Activated B cell treated with CpG ODN at 0.5 μM for 24 hours (primary cell): ENCODE data around the gene TFDP1. TPM values are rescaled to one million over a fixed set of nuclear protein-coding genes. Genes with fewer than 3 reads are reported as not detected.
"Not testable (repeated sequence)": the region's sequence is repeated elsewhere in the genome, so short reads cannot be mapped to it uniquely, and the experiment has no call there.

ENCODE experiments used
- ATAC-seq: fragments of 200-7000 bp; cut with Tn5 transposase; one replicate; pipeline ENCODE4 v1.10.0; 2021; ENCODE audit warnings: low read depth, mild to moderate bottlenecking, moderate library complexity
- CTCF ChIA-PET: fragments of 350-600 bp; sonication (Branson Sonifier 250); formaldehyde crosslinking; loops from one replicate; lab custom pipeline; 2021; ENCODE audit warnings: antibody characterized with exemption; lab: Charles Lee
- POLR2A ChIA-PET: fragments of 350-600 bp; sonication (Branson Sonifier 250); formaldehyde crosslinking; loops from one replicate; lab custom pipeline; 2021; ENCODE audit warnings: antibody characterized with exemption; lab: Charles Lee
- DNase-seq: peaks from one replicate; pipeline ENCODE4 v3.0.0; 2022
- H3K27ac Mint-ChIP-seq: one replicate; pipeline ENCODE4 v1.8.0; 2020; ENCODE audit warnings: mixed read lengths
- H3K27me3 Mint-ChIP-seq: one replicate; pipeline ENCODE4 v1.8.0; 2021; ENCODE audit warnings: mixed read lengths
- H3K36me3 Mint-ChIP-seq: one replicate; pipeline ENCODE4 v1.8.0; 2021; ENCODE audit warnings: low read depth, mixed read lengths
- H3K4me1 Mint-ChIP-seq: one replicate; pipeline ENCODE4 v1.8.0; 2021; ENCODE audit warnings: mixed read lengths
- H3K4me3 Mint-ChIP-seq: one replicate; pipeline ENCODE4 v1.8.0; 2020; ENCODE audit warnings: mild to moderate bottlenecking, mixed read lengths
- H3K9me3 Mint-ChIP-seq: one replicate; pipeline ENCODE4 v1.8.0; 2020; ENCODE audit warnings: mixed read lengths
- intact Hi-C: fragments of 100-400 bp; cut with micrococcal nuclease; formaldehyde crosslinking; loops from one replicate; pipeline ENCODE4 v1.15.1; 2024
- total RNA-seq: library from RNA; stranded (reverse); gene quantifications from 2 replicates; pipeline ENCODE4 v1.2.3, GENCODE V29; 2022
- TF ChIP-seq, protein P1 (sequence below): fragments of 200-600 bp; IDR thresholded peaks from one replicate; pipeline ENCODE4 v1.8.0; 2022; ENCODE audit warnings: antibody characterized with exemption, mild to moderate bottlenecking

The TFDP1 gene
- total RNA-seq, 1 donor from 2014 or later = 54.3 TPM

DNA sequence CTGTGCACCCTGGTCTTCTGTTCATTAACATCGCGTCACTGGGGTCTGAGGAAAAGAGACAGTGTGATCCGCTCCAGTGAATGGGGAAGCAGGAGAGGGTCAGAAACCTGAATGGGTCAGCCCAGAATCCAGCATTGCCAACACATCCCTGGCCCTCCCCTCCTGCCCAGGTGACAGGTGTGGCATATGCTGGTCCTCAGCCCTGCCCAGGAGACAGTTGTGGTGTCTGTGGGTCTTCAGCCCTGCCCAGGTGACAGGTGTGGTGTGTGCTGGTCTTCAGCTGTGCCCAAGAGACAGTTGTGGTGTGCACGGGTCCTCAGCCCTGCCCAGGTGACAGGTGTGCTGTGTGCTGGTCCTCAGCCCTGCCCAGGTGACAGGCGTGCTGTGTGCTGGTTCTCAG, 8.0 kb downstream of the TFDP1 start:
- Mint-ChIP-seq H3K4me1 (peaks cover 6% of the 10 kb centered on the region), H3K27me3 (no peaks in the 10 kb centered on the region), H3K27ac (no peak overlapping the region), H3K36me3 (peaks cover 38% of the 10 kb centered on the region), H3K4me3 (no peak overlapping the region), H3K9me3 (no peaks in the 10 kb centered on the region)
- CTCF ChIA-PET = no interaction called here
- ATAC-seq = no peak
- DNase-seq = no peak
- intact Hi-C loops = no loop called here
- POLR2A ChIA-PET = no interaction called here
- TF ChIP-seq, protein P1, sequence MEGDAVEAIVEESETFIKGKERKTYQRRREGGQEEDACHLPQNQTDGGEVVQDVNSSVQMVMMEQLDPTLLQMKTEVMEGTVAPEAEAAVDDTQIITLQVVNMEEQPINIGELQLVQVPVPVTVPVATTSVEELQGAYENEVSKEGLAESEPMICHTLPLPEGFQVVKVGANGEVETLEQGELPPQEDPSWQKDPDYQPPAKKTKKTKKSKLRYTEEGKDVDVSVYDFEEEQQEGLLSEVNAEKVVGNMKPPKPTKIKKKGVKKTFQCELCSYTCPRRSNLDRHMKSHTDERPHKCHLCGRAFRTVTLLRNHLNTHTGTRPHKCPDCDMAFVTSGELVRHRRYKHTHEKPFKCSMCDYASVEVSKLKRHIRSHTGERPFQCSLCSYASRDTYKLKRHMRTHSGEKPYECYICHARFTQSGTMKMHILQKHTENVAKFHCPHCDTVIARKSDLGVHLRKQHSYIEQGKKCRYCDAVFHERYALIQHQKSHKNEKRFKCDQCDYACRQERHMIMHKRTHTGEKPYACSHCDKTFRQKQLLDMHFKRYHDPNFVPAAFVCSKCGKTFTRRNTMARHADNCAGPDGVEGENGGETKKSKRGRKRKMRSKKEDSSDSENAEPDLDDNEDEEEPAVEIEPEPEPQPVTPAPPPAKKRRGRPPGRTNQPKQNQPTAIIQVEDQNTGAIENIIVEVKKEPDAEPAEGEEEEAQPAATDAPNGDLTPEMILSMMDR = no peak

DNA sequence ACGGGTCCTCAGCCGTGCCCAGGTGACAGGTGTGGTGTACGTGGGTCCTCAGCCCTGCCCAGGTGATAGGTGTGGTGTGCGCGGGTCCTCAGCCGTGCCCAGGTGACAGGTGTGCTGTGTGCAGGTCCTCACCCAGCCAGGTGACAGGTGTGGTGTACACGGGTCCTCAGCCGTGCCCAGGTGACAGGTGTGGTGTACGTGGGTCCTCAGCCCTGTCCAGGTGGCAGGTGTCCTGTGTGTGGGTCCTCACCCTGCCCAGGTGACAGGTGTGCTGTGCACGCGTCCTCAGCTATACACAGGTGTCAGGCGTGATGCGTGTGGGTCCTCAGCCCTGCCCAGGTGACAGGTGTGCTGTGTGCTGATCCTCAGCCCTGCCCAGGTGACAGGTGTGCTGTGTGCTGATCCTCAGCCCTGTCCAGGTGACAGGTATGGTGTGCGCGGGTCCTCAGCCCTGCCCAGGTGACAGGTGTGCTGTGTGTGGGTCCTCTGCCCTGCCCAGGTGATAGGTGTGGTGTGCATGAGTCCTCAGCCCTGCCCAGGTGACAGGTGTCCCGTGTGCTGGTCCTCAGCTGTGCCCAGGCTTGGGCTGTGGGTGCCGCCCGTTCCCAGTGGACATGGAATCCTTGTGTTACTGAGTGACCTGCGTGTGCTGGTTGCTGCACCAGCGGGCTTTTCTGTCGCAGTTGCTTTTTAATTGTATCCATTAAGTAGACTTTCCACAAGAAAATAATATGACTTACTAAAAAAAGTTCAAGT, 9.7 kb downstream of the TFDP1 start:
- DNase-seq, POLR2A ChIA-PET, H3K9me3 Mint-ChIP-seq, CTCF ChIA-PET, H3K4me1 Mint-ChIP-seq, H3K27ac Mint-ChIP-seq, intact Hi-C loops, H3K27me3 Mint-ChIP-seq, ATAC-seq, H3K4me3 Mint-ChIP-seq: not testable (repeated sequence)
- H3K36me3 Mint-ChIP-seq = peaks cover 42% of the 10 kb centered on the region

DNA sequence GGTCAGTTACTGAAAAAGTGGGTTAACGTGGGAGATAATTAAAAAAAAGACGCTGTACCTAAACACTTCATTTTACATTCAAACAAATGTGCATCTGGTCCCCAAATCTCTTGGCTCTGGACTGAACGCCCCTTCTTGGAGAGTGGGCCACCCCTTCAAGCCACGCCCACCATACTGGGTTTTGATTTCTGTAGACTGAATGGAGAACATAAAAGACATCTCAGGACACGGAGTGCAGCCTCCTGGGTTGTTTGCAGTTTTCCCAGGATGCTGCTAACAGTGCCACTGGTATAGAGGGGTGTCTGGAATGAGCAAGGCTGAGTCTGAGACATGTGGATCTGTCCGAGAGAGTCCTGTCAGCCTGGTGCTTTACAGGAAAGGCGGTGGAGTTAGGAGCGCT, 10.6 kb downstream of the TFDP1 start:
- TF ChIP-seq, protein P1 = no peak
- POLR2A ChIA-PET = no interaction called here
- Mint-ChIP-seq H3K4me1 (no peaks in the 10 kb centered on the region), H3K9me3 (peaks cover 4% of the 10 kb centered on the region), H3K4me3 (no peak overlapping the region), H3K27ac (no peak overlapping the region), H3K36me3 (peaks cover 41% of the 10 kb centered on the region), H3K27me3 (no peaks in the 10 kb centered on the region)
- DNase-seq = no peak
- intact Hi-C loops = no loop called here
- no peak for ATAC-seq
- CTCF ChIA-PET = no interaction called here

DNA sequence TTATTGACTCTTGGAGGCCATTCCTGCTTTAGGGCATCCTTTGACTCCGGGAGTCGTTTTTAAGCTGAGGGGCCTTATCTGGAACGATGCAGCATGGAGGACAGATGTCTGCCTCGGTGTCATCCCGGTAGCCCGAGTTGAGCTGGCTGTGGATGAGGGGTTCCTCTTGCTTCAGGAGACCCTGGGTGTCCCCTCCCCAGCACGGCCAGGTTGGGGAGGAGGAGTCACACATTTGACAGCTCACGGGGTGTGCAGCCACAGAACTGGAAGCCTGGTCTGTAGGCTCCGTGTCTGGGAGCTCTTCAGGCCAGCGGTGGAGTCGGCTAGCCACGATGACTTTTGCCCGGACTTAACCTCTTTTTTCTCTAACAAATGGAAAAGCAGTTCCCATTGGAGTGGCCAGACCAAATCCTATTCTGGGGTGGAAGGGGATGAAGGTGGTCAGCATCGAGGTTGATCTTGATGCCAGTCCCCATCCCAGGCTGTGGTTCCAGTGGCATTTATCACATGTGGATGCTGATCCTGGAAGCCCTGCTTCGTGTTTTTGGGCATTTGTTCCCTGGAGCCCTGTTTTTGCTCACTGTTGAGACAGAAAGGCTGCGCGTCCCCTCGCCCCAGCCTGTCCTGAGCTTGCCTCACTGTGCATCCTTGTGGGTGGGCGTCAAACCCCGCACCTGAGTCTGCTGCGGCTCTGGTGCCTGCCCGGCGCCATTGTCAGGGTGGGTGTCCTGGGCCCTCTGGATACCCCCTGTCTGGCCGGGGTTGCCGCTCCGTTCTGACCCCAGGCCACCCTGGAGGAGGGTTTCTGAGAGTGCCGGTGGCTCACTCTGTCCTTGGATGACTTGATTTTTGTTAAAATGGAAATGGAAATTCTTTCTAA, 12.0 kb downstream of the TFDP1 start:
- DNase-seq (no peak), ATAC-seq (no peak)
- TF ChIP-seq, protein P1 = no peak
- intact Hi-C loops = no loop called here
- no peaks in the 10 kb centered on the region for H3K4me1 Mint-ChIP-seq
- ChIA-PET CTCF (no interaction called here), POLR2A (no interaction called here)
- no peak overlapping the region for H3K4me3 Mint-ChIP-seq
- H3K27ac Mint-ChIP-seq = no peak overlapping the region
- H3K27me3 Mint-ChIP-seq = no peaks in the 10 kb centered on the region
- H3K36me3 Mint-ChIP-seq = peaks cover 41% of the 10 kb centered on the region
- peaks cover 4% of the 10 kb centered on the region for H3K9me3 Mint-ChIP-seq

DNA sequence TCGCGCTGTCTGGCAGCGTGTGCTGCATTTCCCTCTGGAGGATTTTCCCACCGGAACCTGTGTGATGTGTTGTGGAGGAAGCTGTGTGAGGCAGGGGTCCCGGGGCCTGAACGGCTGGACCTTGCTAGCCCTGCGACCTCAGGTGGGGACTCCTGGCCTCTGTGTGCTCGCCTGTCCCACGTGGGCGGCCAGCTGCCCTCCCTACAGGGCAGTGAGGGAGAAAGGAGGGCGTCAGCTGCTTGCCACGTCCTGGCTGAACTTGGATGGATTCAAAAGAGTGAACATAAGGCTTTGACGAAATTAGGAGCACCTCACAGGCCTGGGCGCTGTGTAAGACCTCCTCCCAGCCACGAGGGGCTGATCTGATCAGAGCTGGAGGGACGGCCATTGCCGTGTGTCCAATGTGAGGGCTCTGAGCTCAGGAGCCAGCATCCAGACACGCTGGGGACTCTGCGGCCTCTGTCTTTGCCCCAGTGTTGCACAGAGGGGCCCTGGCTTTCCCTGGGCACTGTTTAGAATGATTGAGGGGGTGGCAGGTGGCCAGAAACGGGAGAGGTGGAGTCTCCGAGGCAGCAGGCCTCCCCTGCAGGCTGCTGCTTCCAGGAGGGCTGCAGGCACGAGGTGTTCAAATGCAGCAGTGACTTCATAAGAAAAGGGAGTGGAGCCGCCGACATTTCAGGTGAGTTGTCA, 13.0 kb downstream of the TFDP1 start:
- Mint-ChIP-seq H3K4me3 (no peak overlapping the region), H3K36me3 (peaks cover 39% of the 10 kb centered on the region), H3K27ac (no peak overlapping the region), H3K4me1 (no peaks in the 10 kb centered on the region), H3K9me3 (peaks cover 4% of the 10 kb centered on the region), H3K27me3 (no peaks in the 10 kb centered on the region)
- CTCF ChIA-PET = no interaction called here
- DNase-seq = peak; percentile 2
- ATAC-seq = no peak
- intact Hi-C loops = no loop called here
- TF ChIP-seq, protein P1 = no peak
- POLR2A ChIA-PET = no interaction called here
